C1 segment of cervical spinal cord (tissue), 14 donors: Measurements from ENCODE around the gene SPATA2.
A peak's percentile ranks its signal among the peaks of the same experiment; 100 is the strongest.
"Not testable (repeated sequence)": the region's sequence is repeated elsewhere in the genome, so short reads cannot be mapped to it uniquely, and the experiment has no call there.

Experiments
- DNase-seq, 14 donors: peaks; one replicate each; lab custom pipeline; 2025; lab: John Stamatoyannopoulos, UW

SPATA2 gene

GRCh38 chr20:49862607-49863200 lies 52.6 kb downstream of the SPATA2 start:
- peak in 1 of 14 donors; percentile 41 for DNase-seq

DNA sequence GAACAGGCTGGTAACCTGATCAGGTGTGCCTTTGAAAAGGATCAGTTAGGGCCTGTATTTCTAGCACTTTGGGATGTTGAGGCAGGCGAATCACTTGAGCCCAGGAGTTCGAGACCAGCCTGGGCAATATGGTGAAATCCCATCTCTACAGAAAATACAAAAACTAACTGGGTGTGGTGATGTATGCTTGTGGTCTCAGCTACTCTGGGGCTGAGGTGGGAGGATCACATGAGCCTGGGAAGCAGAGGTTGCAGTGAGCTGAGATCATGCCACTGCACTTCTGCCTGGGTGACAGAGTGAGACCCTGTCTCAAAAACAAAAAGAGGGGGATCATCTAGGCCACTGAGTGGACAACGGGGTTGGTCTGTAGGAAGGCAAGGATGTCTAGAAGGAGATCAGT lies 54.1 kb downstream of the SPATA2 start:
- DNase-seq: not testable (repeated sequence)

DNA sequence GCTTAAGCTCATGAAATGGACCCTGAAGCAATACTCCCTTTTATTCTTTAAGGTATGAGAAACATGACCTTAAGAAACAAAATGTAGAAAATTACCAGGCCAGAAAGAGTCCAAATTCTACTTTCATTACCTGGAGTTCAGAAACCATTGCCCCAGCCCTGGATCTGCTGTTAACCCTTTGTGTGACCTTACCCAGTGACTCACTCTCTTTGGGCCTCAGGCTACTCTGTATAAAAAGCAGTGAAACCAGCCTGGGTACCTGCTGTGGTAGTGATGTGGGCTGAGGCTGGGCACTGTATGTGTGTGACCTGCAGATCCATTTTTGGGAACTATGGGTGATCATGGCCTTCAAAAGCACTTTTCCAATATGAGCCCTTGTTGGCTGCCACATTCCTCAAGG lies 55.5 kb downstream of the SPATA2 start:
- DNase-seq: no peak

GRCh38 chr20:49859011-49859410 lies 56.3 kb downstream of the SPATA2 start:
- peak in 3 of 14 donors; percentile 42 to 98 (median 64) for DNase-seq

- no peak for DNase-seq
Observed at GRCh38 chr20:49858076-49858585, 57.2 kb downstream of the SPATA2 start.

GRCh38 chr20:49856904-49857303 lies 58.4 kb downstream of the SPATA2 start:
- no peak for DNase-seq

GRCh38 chr20:49854190-49854875 lies 61.0 kb downstream of the SPATA2 start:
- DNase-seq: peak in 1 of 14 donors; percentile 47

GRCh38 chr20:49853640-49854039 lies 61.7 kb downstream of the SPATA2 start:
- DNase-seq: peak in 2 of 14 donors; percentile 12 to 76
